GM19025 (cell line): ENCODE data around the gene GARIN5A.
A peak's percentile ranks its signal among the peaks of the same experiment; 100 is the strongest.

Experiments
- ATAC-seq: cut with Tn5 transposase; IDR thresholded peaks from one replicate; pipeline ENCODE4 v1.9.1; 2021; ENCODE audit warnings: mild to moderate bottlenecking, low read depth, moderate library complexity; ENCODE audit not compliant: unreplicated experiment

The GARIN5A gene

GRCh38 chr19:50476224-50476906 is at the start of gene GARIN5A, which contains the start of gene EMC10:
TSS of gene GARIN5A (minus strand) at chr19:50476848. CDS start at chr19:50476388, 460 bp downstream.
TSS of gene EMC10 (plus strand) at chr19:50476507. CDS start at chr19:50476545, 38 bp downstream.
- ATAC-seq: peak; percentile 83

GRCh38 chr19:50522881-50523280 is 46.2 kb upstream of the GARIN5A start:
- ATAC-seq: no peak

GRCh38 chr19:50520822-50521465 is 44.3 kb upstream of the GARIN5A start:
- no peak for ATAC-seq

- no peak for ATAC-seq
Observed at GRCh38 chr19:50519006-50519575, 42.4 kb upstream of the GARIN5A start.

- ATAC-seq: no peak
Observed at GRCh38 chr19:50518091-50519005, 41.7 kb upstream of the GARIN5A start.

- ATAC-seq: no peak
Observed at GRCh38 chr19:50517704-50518075, 41.0 kb upstream of the GARIN5A start.

GRCh38 chr19:50516964-50517703 is 40.5 kb upstream of the GARIN5A start:
- ATAC-seq: no peak

GRCh38 chr19:50516456-50516855 is 39.8 kb upstream of the GARIN5A start:
- no peak for ATAC-seq

- ATAC-seq: no peak
Observed at GRCh38 chr19:50515168-50515561, 38.5 kb upstream of the GARIN5A start.

- no peak for ATAC-seq
Observed at GRCh38 chr19:50514346-50515167, 37.9 kb upstream of the GARIN5A start.

GRCh38 chr19:50513746-50514345 is 37.2 kb upstream of the GARIN5A start, which contains the start of gene ASPDH:
TSS of gene ASPDH (minus strand) at chr19:50513913. CDS start at chr19:50513823, 90 bp downstream.
- no peak for ATAC-seq

GRCh38 chr19:50512999-50513745 is 36.5 kb upstream of the GARIN5A start:
- no peak for ATAC-seq

GRCh38 chr19:50512112-50512998 is 35.7 kb upstream of the GARIN5A start:
- ATAC-seq: no peak

- ATAC-seq: peak; percentile 93
Observed at GRCh38 chr19:50511069-50511822, 34.6 kb upstream of the GARIN5A start, which contains the start of gene JOSD2. TSS of gene JOSD2 (minus strand) at chr19:50511191. CDS start at chr19:50510431, 760 bp downstream.

GRCh38 chr19:50510700-50511068 is 34.0 kb upstream of the GARIN5A start:
- no peak for ATAC-seq

GRCh38 chr19:50510121-50510670 is 33.5 kb upstream of the GARIN5A start:
- ATAC-seq: no peak
